ENCODE results near the gene PCP2.

GRCh38 chr19:7657131-7657751 is 23.7 kb upstream of the PCP2 start:
- TF ChIP-seq CTCF (IDR thresholded peaks at IDR 0.05) (no peak), POLR2A (IDR thresholded peaks at IDR 0.05) (no peak)

Data from vagina (tissue), 2 donors.